ENCODE measurements around the gene GLCCI1. TPM values are rescaled to one million over a fixed set of nuclear protein-coding genes. Genes with fewer than 3 reads are reported as not detected.

Gene GLCCI1
- total RNA-seq, 1 donor from 2014 or later, result 42.4 TPM

DNA sequence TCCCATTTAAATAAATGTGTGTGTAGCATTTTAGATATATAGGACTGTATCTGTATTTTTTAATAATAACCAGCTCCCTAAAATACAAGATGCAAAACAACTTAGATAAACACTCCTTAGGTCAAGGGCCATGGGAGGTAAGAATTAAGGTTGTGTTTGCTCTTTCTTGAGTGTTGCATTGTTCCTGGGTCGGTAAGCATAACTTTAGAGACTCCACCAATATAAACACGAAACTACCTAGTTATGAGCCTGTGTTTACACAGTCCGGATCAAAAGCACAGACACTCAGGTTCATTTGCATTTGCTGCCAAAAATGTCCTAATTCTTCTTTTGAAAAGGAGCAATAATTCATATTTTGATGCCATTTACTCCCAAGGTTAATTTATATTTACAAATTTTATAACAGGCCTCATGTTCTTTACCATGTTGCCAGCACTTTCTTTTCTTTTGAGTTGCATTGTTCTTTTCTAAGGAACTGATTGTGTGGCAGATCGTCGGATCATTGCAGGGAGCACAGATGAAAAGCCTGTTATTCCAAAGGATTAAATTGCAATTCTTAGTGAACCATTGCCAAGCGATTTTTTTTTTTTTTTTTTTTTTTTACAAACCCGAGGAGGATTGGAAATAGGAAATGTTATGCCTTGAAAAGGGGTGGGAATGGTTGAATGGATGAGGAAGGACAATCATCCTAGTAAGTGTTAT, 45.8 kb upstream of the GLCCI1 start:
- no peak for DNase-seq (ENCODE audit: low spot score, unreplicated experiment)
- no peak overlapping the region for H3K4me3 Mint-ChIP-seq (ENCODE audit: low read depth)
- TF ChIP-seq, protein P1, sequence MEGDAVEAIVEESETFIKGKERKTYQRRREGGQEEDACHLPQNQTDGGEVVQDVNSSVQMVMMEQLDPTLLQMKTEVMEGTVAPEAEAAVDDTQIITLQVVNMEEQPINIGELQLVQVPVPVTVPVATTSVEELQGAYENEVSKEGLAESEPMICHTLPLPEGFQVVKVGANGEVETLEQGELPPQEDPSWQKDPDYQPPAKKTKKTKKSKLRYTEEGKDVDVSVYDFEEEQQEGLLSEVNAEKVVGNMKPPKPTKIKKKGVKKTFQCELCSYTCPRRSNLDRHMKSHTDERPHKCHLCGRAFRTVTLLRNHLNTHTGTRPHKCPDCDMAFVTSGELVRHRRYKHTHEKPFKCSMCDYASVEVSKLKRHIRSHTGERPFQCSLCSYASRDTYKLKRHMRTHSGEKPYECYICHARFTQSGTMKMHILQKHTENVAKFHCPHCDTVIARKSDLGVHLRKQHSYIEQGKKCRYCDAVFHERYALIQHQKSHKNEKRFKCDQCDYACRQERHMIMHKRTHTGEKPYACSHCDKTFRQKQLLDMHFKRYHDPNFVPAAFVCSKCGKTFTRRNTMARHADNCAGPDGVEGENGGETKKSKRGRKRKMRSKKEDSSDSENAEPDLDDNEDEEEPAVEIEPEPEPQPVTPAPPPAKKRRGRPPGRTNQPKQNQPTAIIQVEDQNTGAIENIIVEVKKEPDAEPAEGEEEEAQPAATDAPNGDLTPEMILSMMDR (IDR thresholded peaks at IDR 0.05; ENCODE audit: unreplicated experiment), result no peak
- H3K36me3 Mint-ChIP-seq (ENCODE audit: insufficient read depth), result no peaks in the 10 kb centered on the region
- no peak overlapping the region for H3K27ac Mint-ChIP-seq
- no peaks in the 10 kb centered on the region for H3K27me3 Mint-ChIP-seq
- peaks cover 32% of the 10 kb centered on the region for H3K4me1 Mint-ChIP-seq (ENCODE audit: low read depth)
- no peaks in the 10 kb centered on the region for H3K9me3 Mint-ChIP-seq (ENCODE audit: low read depth)

DNA sequence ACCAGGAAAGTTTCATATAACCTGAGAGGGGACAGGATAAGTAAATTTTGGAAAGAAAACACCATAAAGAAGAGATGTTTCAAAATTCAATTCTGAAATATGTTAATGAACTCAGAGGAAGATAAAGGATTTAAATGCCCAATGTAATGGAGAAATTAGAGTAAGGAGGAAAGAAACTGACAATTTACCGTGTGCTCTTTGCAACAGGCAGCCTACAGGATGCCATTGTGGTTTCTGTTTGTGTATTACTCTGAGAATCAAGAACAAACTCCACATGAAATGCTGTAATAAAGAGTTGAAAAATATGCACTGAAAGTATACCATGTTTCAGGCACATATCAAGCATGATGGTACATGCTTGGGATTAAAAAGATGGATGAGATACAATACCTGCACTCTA, 44.8 kb upstream of the GLCCI1 start:
- Mint-ChIP-seq H3K9me3 (ENCODE audit: low read depth) (no peaks in the 10 kb centered on the region), H3K4me3 (ENCODE audit: low read depth) (no peak overlapping the region), H3K4me1 (ENCODE audit: low read depth) (peaks cover 29% of the 10 kb centered on the region), H3K27ac (no peak overlapping the region), H3K27me3 (no peaks in the 10 kb centered on the region), H3K36me3 (ENCODE audit: insufficient read depth) (no peaks in the 10 kb centered on the region)
- TF ChIP-seq, protein P1 (IDR thresholded peaks at IDR 0.05; ENCODE audit: unreplicated experiment), result no peak
- DNase-seq (ENCODE audit: low spot score, unreplicated experiment), result no peak

- TF ChIP-seq, protein P1 (IDR thresholded peaks at IDR 0.05; ENCODE audit: unreplicated experiment), result no peak
- no peak overlapping the region for H3K4me3 Mint-ChIP-seq (ENCODE audit: low read depth)
- no peak for DNase-seq (ENCODE audit: low spot score, unreplicated experiment)
- no peak overlapping the region for H3K27ac Mint-ChIP-seq
- no peaks in the 10 kb centered on the region for H3K36me3 Mint-ChIP-seq (ENCODE audit: insufficient read depth)
- no peaks in the 10 kb centered on the region for H3K27me3 Mint-ChIP-seq
- peaks cover 29% of the 10 kb centered on the region for H3K4me1 Mint-ChIP-seq (ENCODE audit: low read depth)
- H3K9me3 Mint-ChIP-seq (ENCODE audit: low read depth), result no peaks in the 10 kb centered on the region
Observed at GRCh38 chr7:7924303-7924702, 44.3 kb upstream of the GLCCI1 start.

- H3K9me3 Mint-ChIP-seq (ENCODE audit: low read depth), result no peaks in the 10 kb centered on the region
- H3K27ac Mint-ChIP-seq, result no peak overlapping the region
- DNase-seq (ENCODE audit: low spot score, unreplicated experiment), result no peak
- H3K4me1 Mint-ChIP-seq (ENCODE audit: low read depth), result no peaks in the 10 kb centered on the region
- no peaks in the 10 kb centered on the region for H3K36me3 Mint-ChIP-seq (ENCODE audit: insufficient read depth)
- TF ChIP-seq, protein P1 (IDR thresholded peaks at IDR 0.05; ENCODE audit: unreplicated experiment), result no peak
- H3K27me3 Mint-ChIP-seq, result no peaks in the 10 kb centered on the region
- no peak overlapping the region for H3K4me3 Mint-ChIP-seq (ENCODE audit: low read depth)
Observed at GRCh38 chr7:7931626-7932025, 37.0 kb upstream of the GLCCI1 start.

GRCh38 chr7:7932553-7932952, 36.0 kb upstream of the GLCCI1 start:
- Mint-ChIP-seq H3K4me3 (ENCODE audit: low read depth) (no peak overlapping the region), H3K4me1 (ENCODE audit: low read depth) (no peaks in the 10 kb centered on the region), H3K27me3 (no peaks in the 10 kb centered on the region), H3K9me3 (ENCODE audit: low read depth) (no peaks in the 10 kb centered on the region), H3K36me3 (ENCODE audit: insufficient read depth) (no peaks in the 10 kb centered on the region), H3K27ac (no peak overlapping the region)
- DNase-seq (ENCODE audit: low spot score, unreplicated experiment), result no peak
- TF ChIP-seq, protein P1 (IDR thresholded peaks at IDR 0.05; ENCODE audit: unreplicated experiment), result no peak
